SK-N-SH (cell line): ENCODE measurements around the gene TYW3. TPM values are rescaled to one million over a fixed set of nuclear protein-coding genes. Genes with fewer than 3 reads are reported as not detected.

Source experiments
- CTCF ChIA-PET: fragments of 300-600, 350-600 bp; formaldehyde crosslinking; extraction: SDS; loops from one replicate; lab custom pipeline; 2021; lab: Yijun Ruan, JAX
- POLR2A ChIA-PET: fragments of 350-600 bp; sonication (Branson Sonifier 250); formaldehyde crosslinking; extraction: SDS; loops from one replicate; lab custom pipeline; 2020; ENCODE audit warnings: antibody characterized with exemption, inconsistent platforms; lab: Yijun Ruan, JAX
- DNase-seq: peaks from one replicate; pipeline ENCODE4 v3.0.0; 2012
- H2AFZ ChIP-seq: fragments of 200-600 bp; sonication (generic); 2 replicates; pipeline ENCODE4 v1.8.1; 2016; ENCODE audit warnings: antibody characterized with exemption, mild to moderate bottlenecking, low read depth
- H3F3A ChIP-seq: fragments of 200-600 bp; sonication (generic); replicated peaks from 2 replicates; pipeline ENCODE3; 2016; ENCODE audit warnings: antibody characterized with exemption, mild to moderate bottlenecking; ENCODE audit not compliant: insufficient read depth
- H3K27ac ChIP-seq, 2 experiments: fragments of 200-500 bp in 1 of 2; fragments of 200-600 bp in 1 of 2; sonication (Bioruptor generic) in 1 of 2; sonication (generic), shearing (Covaris generic) in 1 of 2; 2 replicates each; pipeline versions ENCODE4 v1.5.1 to v1.6.1; 2014 to 2016; ENCODE audit warnings: low read depth in 2 of 2, inconsistent platforms in 1 of 2, low read length in 1 of 2, mild to moderate bottlenecking in 1 of 2, mixed read lengths in 1 of 2
- H3K27me3 ChIP-seq: fragments of 200-600 bp; sonication (generic), shearing (Covaris generic); 2 replicates; pipeline ENCODE4 v1.6.1; 2016; ENCODE audit warnings: mixed run types; ENCODE audit not compliant: insufficient read depth
- H3K36me3 ChIP-seq, 2 experiments: fragments of 200-500 bp in 1 of 2; fragments of 200-600 bp in 1 of 2; sonication (Bioruptor generic) in 1 of 2; sonication (generic) in 1 of 2; replicated peaks in 1 of 2; 2 replicates each; pipeline versions ENCODE3 to v1.5.1; 2014 to 2016; ENCODE audit warnings: low read length in 1 of 2, mild to moderate bottlenecking in 1 of 2; ENCODE audit not compliant: insufficient read depth in 2 of 2, control insufficient read depth in 1 of 2
- H3K4me1 ChIP-seq, 2 experiments: fragments of 200-500 bp in 1 of 2; fragments of 200-600 bp in 1 of 2; sonication (Bioruptor generic) in 1 of 2; sonication (generic), shearing (Covaris generic) in 1 of 2; 2 replicates each; pipeline versions ENCODE4 v1.5.1 to v1.6.1; 2014 to 2016; ENCODE audit warnings: low read depth in 1 of 2, low read length in 1 of 2, mixed run types in 1 of 2; ENCODE audit not compliant: insufficient read depth in 2 of 2, control insufficient read depth in 1 of 2
- H3K4me2 ChIP-seq: fragments of 200-600 bp; sonication (generic), shearing (Covaris generic); 2 replicates; pipeline ENCODE4 v1.6.1; 2017; ENCODE audit warnings: mixed run types
- H3K4me3 ChIP-seq, 2 experiments: fragments of 200-500 bp in 1 of 2; fragments of 200-600 bp in 1 of 2; sonication (Bioruptor generic) in 1 of 2; sonication (generic), shearing (Covaris generic) in 1 of 2; 2 replicates each; pipeline versions ENCODE4 v1.5.1 to v1.8.1; 2014 to 2016; ENCODE audit warnings: low read depth in 2 of 2, inconsistent platforms in 1 of 2, low read length in 1 of 2, mild to moderate bottlenecking in 1 of 2, mixed read lengths in 1 of 2, moderate library complexity in 1 of 2
- H3K79me2 ChIP-seq: fragments of 200-600 bp; sonication (generic); 2 replicates; pipeline ENCODE4 v1.8.1; 2017; ENCODE audit warnings: mild to moderate bottlenecking; ENCODE audit not compliant: insufficient read depth
- H3K9ac ChIP-seq: fragments of 200-600 bp; sonication (generic); 2 replicates; pipeline ENCODE4 v1.6.1; 2017; ENCODE audit warnings: mixed run types
- H3K9me2 ChIP-seq: fragments of 200-600 bp; sonication (generic); 2 replicates; pipeline ENCODE4 v1.6.1; 2017; ENCODE audit warnings: mixed run types
- H3K9me3 ChIP-seq: fragments of 200-600 bp; sonication (generic); 2 replicates; pipeline ENCODE4 v1.6.1; 2017; ENCODE audit warnings: mixed run types, mild to moderate bottlenecking, moderate library complexity
- H4K20me1 ChIP-seq: fragments of 200-600 bp; sonication (generic); 2 replicates; pipeline ENCODE4 v1.6.1; 2017; ENCODE audit warnings: mild to moderate bottlenecking, mixed run types; ENCODE audit not compliant: insufficient read depth
- ELF1 ChIP-seq: IDR thresholded peaks from 2 replicates; pipeline ENCODE4 v1.4.0; 2012
- EP300 ChIP-seq, 2 experiments: IDR thresholded peaks; 2 replicates each; pipeline versions ENCODE4 v1.4.0 to v1.6.1; 2012; ENCODE audit warnings: borderline replicate concordance in 1 of 2, low read depth in 1 of 2, low read length in 1 of 2
- FOSL2 ChIP-seq: IDR thresholded peaks from 2 replicates; pipeline ENCODE4 v1.4.0; 2012; ENCODE audit warnings: low read depth, mild to moderate bottlenecking, moderate library complexity, borderline replicate concordance
- GATA2 ChIP-seq: sonication (generic); formaldehyde crosslinking; IDR thresholded peaks from 2 replicates; pipeline ENCODE4 v1.5.0; 2020; ENCODE audit warnings: mild to moderate bottlenecking, missing genetic modification reagents
- MEF2A ChIP-seq: IDR thresholded peaks from 2 replicates; pipeline ENCODE4 v1.4.0; 2012; ENCODE audit warnings: low read depth, borderline replicate concordance
- NFIC ChIP-seq: IDR thresholded peaks from 2 replicates; pipeline ENCODE4 v1.4.0; 2012; ENCODE audit warnings: borderline replicate concordance
- NRF1 ChIP-seq: IDR thresholded peaks from 2 replicates; pipeline ENCODE4 v1.6.1; 2012; ENCODE audit warnings: low read depth, mild to moderate bottlenecking, low read length
- POLR2AphosphoS5 ChIP-seq: IDR thresholded peaks from 2 replicates; pipeline ENCODE4 v1.6.1; 2012; ENCODE audit warnings: low read depth, low read length
- TAF1 ChIP-seq: IDR thresholded peaks from 2 replicates; pipeline ENCODE4 v1.6.1; 2012; ENCODE audit warnings: low read depth, mild to moderate bottlenecking, low read length, moderate library complexity, borderline replicate concordance
- TCF12 ChIP-seq: IDR thresholded peaks from 2 replicates; pipeline ENCODE4 v1.4.0; 2012
- TEAD4 ChIP-seq: IDR thresholded peaks from 2 replicates; pipeline ENCODE4 v1.4.0; 2012; ENCODE audit warnings: mild to moderate bottlenecking, borderline replicate concordance; ENCODE audit not compliant: insufficient read depth
- WGBS: methylation state at CpG from one replicate; pipeline ENCODE4 v1.1.6; 2017; ENCODE audit warnings: low lambda C conversion rate; 5-methylcytosine and 5-hydroxymethylcytosine counted together
- polyA plus RNA-seq, 3 experiments: library from polyadenylated mRNA; depleted of rRNA; stranded (reverse); fragments of >200 nt; gene quantifications; 2 replicates each; pipeline ENCODE4 v1.2.3, GENCODE V29; 2012
- TF ChIP-seq, protein P1 (sequence below): IDR thresholded peaks from 2 replicates; pipeline ENCODE4; 2012
- TF ChIP-seq, protein P2 (sequence below): IDR thresholded peaks from 2 replicates; pipeline ENCODE4 v1.4.0; 2012; ENCODE audit warnings: low read depth
- TF ChIP-seq, protein P3 (sequence below): fragments of 150-350 bp; IDR thresholded peaks from 2 replicates; pipeline ENCODE4 v1.6.1; 2016; ENCODE audit warnings: mild to moderate bottlenecking, low read depth, low read length
- TF ChIP-seq, protein P4 (sequence below): fragments of 200-600 bp; sonication (generic); IDR thresholded peaks from 2 replicates; pipeline ENCODE4 v1.6.1; 2017; ENCODE audit warnings: antibody characterized with exemption, mild to moderate bottlenecking, moderate library complexity

TYW3 gene
- polyA plus RNA-seq, 1 of the 3 experiments (the other 2 are of a cell fraction) = 9.2 TPM

DNA sequence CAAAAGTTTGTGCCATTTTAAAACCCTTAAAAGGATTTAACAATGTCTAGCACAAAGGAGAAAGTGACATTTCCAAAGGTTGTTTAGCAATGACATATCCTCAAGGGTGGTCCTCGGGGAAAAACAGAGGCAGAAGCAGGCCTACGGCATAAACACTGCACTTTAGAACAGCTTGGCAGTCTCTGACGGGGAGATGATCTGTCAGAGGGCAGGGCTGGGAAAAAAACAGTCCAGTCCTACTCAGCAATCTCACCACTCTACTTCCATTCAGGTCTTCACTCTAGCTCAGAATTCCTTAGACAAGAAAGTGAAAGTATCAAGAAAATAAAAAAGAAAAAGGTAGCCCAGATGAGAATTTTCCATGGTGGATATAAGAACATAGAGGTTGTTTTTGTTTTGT lies 4.2 kb upstream of the TYW3 start:
- Histone ChIP-seq H3F3A (peaks cover 20% of the 10 kb centered on the region), H3K36me3 (peaks cover 17 to 18% of the 10 kb centered on the region in 2 experiments), H4K20me1 (no peaks in the 10 kb centered on the region), H3K27ac (no peak overlapping the region), H3K4me2 (no peak overlapping the region), H3K4me1 (peaks cover 6 to 17% of the 10 kb centered on the region in 2 experiments), H3K9me3 (no peaks in the 10 kb centered on the region; the same call in 1 of the 2 replicates), H3K79me2 (peaks cover 20% of the 10 kb centered on the region; the same call in 1 of the 2 replicates), H3K9ac (no peak overlapping the region), H3K27me3 (no peaks in the 10 kb centered on the region)
- 88% methylated on average over 3 of the region's 3 CpGs for WGBS
- CTCF ChIA-PET = no interaction called here
- DNase-seq = no peak
- TF ChIP-seq, protein P1, sequence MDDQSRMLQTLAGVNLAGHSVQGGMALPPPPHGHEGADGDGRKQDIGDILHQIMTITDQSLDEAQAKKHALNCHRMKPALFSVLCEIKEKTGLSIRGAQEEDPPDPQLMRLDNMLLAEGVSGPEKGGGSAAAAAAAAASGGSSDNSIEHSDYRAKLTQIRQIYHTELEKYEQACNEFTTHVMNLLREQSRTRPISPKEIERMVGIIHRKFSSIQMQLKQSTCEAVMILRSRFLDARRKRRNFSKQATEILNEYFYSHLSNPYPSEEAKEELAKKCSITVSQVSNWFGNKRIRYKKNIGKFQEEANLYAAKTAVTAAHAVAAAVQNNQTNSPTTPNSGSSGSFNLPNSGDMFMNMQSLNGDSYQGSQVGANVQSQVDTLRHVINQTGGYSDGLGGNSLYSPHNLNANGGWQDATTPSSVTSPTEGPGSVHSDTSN = no peak
- TF ChIP-seq TAF1 = no peak
- TF ChIP-seq, protein P2, sequence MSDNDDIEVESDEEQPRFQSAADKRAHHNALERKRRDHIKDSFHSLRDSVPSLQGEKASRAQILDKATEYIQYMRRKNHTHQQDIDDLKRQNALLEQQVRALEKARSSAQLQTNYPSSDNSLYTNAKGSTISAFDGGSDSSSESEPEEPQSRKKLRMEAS = no peak
- no peak for TF ChIP-seq NRF1
- TF ChIP-seq FOSL2 = no peak
- TF ChIP-seq TEAD4 = no peak
- TF ChIP-seq POLR2AphosphoS5 = no peak
- TF ChIP-seq ELF1 = no peak
- TF ChIP-seq, protein P3, sequence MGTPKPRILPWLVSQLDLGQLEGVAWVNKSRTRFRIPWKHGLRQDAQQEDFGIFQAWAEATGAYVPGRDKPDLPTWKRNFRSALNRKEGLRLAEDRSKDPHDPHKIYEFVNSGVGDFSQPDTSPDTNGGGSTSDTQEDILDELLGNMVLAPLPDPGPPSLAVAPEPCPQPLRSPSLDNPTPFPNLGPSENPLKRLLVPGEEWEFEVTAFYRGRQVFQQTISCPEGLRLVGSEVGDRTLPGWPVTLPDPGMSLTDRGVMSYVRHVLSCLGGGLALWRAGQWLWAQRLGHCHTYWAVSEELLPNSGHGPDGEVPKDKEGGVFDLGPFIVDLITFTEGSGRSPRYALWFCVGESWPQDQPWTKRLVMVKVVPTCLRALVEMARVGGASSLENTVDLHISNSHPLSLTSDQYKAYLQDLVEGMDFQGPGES = no peak
- no peak for TF ChIP-seq NFIC
- no peak for TF ChIP-seq TCF12
- no peak for TF ChIP-seq EP300 (IDR thresholded peaks at IDR 0.05; ENCODE audit: borderline replicate concordance in 1 of 2, low read depth in 1 of 2, low read length in 1 of 2)
- no peak for TF ChIP-seq GATA2 (CRISPR knock-in tag)
- TF ChIP-seq, protein P4, sequence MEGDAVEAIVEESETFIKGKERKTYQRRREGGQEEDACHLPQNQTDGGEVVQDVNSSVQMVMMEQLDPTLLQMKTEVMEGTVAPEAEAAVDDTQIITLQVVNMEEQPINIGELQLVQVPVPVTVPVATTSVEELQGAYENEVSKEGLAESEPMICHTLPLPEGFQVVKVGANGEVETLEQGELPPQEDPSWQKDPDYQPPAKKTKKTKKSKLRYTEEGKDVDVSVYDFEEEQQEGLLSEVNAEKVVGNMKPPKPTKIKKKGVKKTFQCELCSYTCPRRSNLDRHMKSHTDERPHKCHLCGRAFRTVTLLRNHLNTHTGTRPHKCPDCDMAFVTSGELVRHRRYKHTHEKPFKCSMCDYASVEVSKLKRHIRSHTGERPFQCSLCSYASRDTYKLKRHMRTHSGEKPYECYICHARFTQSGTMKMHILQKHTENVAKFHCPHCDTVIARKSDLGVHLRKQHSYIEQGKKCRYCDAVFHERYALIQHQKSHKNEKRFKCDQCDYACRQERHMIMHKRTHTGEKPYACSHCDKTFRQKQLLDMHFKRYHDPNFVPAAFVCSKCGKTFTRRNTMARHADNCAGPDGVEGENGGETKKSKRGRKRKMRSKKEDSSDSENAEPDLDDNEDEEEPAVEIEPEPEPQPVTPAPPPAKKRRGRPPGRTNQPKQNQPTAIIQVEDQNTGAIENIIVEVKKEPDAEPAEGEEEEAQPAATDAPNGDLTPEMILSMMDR = no peak
- TF ChIP-seq MEF2A = no peak
- TF ChIP-seq, all 33 proteins: peak for 0
- no peaks in the 10 kb centered on the region for H3K9me2 ChIP-seq
- H2AFZ ChIP-seq = no peak overlapping the region
- POLR2A ChIA-PET = no interaction called here
- H3K4me3 ChIP-seq = no peak overlapping the region
